ENCODE measurements around the gene ARHGAP45. TPM values are rescaled to one million over a fixed set of nuclear protein-coding genes. Genes with fewer than 3 reads are reported as not detected.

The ARHGAP45 gene
- total RNA-seq, 4 donors from 2014 or later, result 9.5 to 29.8 (median 14.6) TPM

- no peak for ATAC-seq
- H3K36me3 ChIP-seq, result peaks cover 0 to 44% of the 10 kb centered on the region in 2 donors
Measured at GRCh38 chr19:1054102-1055027, 12.6 kb upstream of the ARHGAP45 start.

DNA sequence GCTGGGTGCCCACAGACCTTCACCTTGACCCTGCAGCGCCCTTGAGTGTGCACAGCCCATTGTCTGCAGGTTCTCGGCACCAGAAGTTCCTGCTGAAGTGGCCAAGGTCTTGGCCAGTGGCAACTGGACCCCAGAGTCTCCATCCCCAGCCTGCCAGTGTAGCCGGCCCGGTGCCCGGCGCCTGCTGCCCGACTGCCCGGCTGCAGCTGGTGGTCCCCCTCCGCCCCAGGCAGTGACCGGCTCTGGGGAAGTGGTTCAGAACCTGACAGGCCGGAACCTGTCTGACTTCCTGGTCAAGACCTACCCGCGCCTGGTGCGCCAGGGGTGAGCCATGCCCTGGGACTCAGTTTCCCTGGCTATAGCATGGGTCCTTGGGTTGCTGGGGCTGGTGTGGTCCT is 11.9 kb upstream of the ARHGAP45 start:
- Histone ChIP-seq H3K36me3 (peaks cover 0 to 44% of the 10 kb centered on the region in 2 donors), H3K4me3 (no peak overlapping the region)
- ATAC-seq, result no peak

More at GRCh38 chr19:1054102-1055027, 12.6 kb upstream of the ARHGAP45 start:
- peaks cover 0 to 48% (median 0%) of the 10 kb centered on the region in 3 donors for H3K9me3 ChIP-seq
- TF ChIP-seq POLR2A (IDR thresholded peaks at IDR 0.05) (no peak), POLR2AphosphoS5 (IDR thresholded peaks at IDR 0.05) (no peak), EP300 (IDR thresholded peaks at IDR 0.05) (no peak)
- TF ChIP-seq, protein P1, sequence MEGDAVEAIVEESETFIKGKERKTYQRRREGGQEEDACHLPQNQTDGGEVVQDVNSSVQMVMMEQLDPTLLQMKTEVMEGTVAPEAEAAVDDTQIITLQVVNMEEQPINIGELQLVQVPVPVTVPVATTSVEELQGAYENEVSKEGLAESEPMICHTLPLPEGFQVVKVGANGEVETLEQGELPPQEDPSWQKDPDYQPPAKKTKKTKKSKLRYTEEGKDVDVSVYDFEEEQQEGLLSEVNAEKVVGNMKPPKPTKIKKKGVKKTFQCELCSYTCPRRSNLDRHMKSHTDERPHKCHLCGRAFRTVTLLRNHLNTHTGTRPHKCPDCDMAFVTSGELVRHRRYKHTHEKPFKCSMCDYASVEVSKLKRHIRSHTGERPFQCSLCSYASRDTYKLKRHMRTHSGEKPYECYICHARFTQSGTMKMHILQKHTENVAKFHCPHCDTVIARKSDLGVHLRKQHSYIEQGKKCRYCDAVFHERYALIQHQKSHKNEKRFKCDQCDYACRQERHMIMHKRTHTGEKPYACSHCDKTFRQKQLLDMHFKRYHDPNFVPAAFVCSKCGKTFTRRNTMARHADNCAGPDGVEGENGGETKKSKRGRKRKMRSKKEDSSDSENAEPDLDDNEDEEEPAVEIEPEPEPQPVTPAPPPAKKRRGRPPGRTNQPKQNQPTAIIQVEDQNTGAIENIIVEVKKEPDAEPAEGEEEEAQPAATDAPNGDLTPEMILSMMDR (IDR thresholded peaks at IDR 0.05), result no peak
- no peaks in the 10 kb centered on the region for H3K4me1 ChIP-seq
- no peak overlapping the region for H3K27ac ChIP-seq
- no peaks in the 10 kb centered on the region for H3K27me3 ChIP-seq
- no peak overlapping the region for H3K4me3 ChIP-seq
- 93 to 100% methylated on average over 1 to 5 of the region's 28 CpGs for WGBS, 2 donors (ENCODE audit: low coverage in 1 of 2)

GRCh38 chr19:1055886-1056620 is 10.9 kb upstream of the ARHGAP45 start:
- TF ChIP-seq, protein P1 (IDR thresholded peaks at IDR 0.05), result no peak
- no peak for TF ChIP-seq POLR2A (IDR thresholded peaks at IDR 0.05)
- Histone ChIP-seq H3K4me1 (no peaks in the 10 kb centered on the region), H3K9me3 (peaks cover 0 to 55% (median 0%) of the 10 kb centered on the region in 3 donors), H3K36me3 (peaks cover 0 to 44% of the 10 kb centered on the region in 2 donors), H3K27ac (no peak overlapping the region), H3K27me3 (no peaks in the 10 kb centered on the region), H3K4me3 (no peak overlapping the region)
- no peak for ATAC-seq
- 97% methylated on average over 5 of the region's 20 CpGs; no CpG with 5 or more reads in 1 of the 2 donors for WGBS, 2 donors (ENCODE audit: low coverage in 1 of 2)

More for the DNA sequence above, 11.9 kb upstream of the ARHGAP45 start:
- WGBS, 2 donors (ENCODE audit: low coverage in 1 of 2), result 100% methylated on average over 6 of the region's 14 CpGs; no CpG with 5 or more reads in 1 of the 2 donors
- Histone ChIP-seq H3K9me3 (peaks cover 0 to 54% (median 0%) of the 10 kb centered on the region in 3 donors), H3K27me3 (no peaks in the 10 kb centered on the region), H3K27ac (no peak overlapping the region), H3K4me1 (no peaks in the 10 kb centered on the region)
- TF ChIP-seq POLR2A (IDR thresholded peaks at IDR 0.05), result no peak
- TF ChIP-seq EP300 (IDR thresholded peaks at IDR 0.05), result no peak
- no peak for TF ChIP-seq POLR2AphosphoS5 (IDR thresholded peaks at IDR 0.05)
- TF ChIP-seq, protein P1 (IDR thresholded peaks at IDR 0.05), result no peak

DNA sequence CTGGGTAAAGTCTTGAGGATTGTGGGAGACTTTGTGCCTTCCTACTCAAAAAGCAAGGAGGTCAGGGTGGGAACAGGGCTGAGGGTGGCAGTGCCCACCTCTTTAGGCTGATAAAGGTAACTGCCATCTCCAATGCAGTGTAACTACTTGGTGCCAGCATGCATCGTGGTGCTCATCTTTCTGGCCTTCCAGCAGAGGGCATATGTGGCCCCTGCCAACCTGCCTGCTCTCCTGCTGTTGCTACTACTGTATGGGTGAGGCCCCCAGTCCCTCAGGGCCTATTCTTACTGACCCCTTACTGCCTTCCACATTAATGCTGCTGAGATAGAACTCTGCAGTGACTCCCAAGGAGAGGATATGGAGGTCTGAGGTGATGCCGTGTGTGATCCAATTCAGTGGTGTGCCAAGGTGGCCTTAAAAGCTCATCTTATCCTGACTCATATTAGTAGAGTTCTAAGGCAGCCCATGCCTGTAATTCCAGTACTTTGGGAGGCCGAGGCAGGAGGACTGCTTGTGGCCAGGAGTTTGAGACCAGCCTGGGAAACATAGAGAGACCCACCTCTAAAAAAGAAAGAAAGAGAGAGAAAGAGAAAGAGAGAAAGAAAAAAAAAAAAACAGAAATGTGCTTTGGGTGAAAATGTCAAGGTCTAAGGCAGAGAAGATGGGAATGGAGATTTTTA is 9.7 kb upstream of the ARHGAP45 start:
- Histone ChIP-seq H3K27me3 (no peaks in the 10 kb centered on the region), H3K36me3 (peaks cover 0 to 44% of the 10 kb centered on the region in 2 donors), H3K4me1 (no peaks in the 10 kb centered on the region), H3K27ac (no peak overlapping the region), H3K4me3 (no peak overlapping the region), H3K9me3 (peaks cover 0 to 55% (median 0%) of the 10 kb centered on the region in 3 donors)
- no peak for ATAC-seq
- 71% methylated on average over 2 of the region's 3 CpGs; no CpG with 5 or more reads in 1 of the 2 donors for WGBS, 2 donors (ENCODE audit: low coverage in 1 of 2)
- TF ChIP-seq, protein P1 (IDR thresholded peaks at IDR 0.05), result no peak
- no peak for TF ChIP-seq EP300 (IDR thresholded peaks at IDR 0.05)
- no peak for TF ChIP-seq POLR2A (IDR thresholded peaks at IDR 0.05)
- no peak for TF ChIP-seq POLR2AphosphoS5 (IDR thresholded peaks at IDR 0.05)

Data from gastroesophageal sphincter (tissue), 4 donors.